ENCODE measurements around the gene PNPLA5.
A peak's percentile ranks its signal among the peaks of the same experiment; 100 is the strongest.

Gene PNPLA5

DNA sequence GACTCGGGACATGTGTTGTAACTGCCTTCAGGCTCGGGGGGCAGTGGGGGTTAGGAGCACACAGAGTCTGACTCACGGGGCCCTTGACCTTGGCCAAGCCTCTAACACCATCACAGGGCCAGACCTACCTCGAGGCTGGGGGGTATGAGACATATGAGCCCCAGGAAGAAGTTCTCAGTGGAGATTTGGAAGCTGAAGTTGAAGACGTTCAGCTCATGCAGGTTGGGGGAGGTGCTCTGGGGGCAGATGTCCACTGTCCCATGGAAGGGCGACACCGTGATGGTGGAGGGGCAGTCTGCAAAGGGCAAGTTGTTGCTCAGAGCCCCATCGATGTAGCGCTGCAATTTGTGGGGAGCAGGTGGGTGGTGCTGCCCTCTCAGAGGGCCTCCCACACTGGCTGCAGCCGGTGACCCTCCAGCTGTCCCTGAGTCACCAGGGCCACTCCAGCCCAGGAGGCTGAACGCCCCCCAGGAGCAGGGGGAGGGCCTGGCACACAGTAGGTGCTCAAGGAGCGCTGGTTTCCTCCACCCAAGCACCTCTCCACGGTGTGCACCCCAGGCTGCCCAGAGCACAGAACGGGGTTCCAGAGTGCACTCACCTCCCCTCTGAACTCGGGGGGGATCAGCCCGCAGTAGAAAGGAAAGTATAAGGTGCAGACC lies 2.5 kb downstream of the PNPLA5 start:
- no peaks in the 10 kb centered on the region for H3K4me1 ChIP-seq (ENCODE audit: control insufficient read depth, insufficient read depth, low read length, poor library complexity, severe bottlenecking)
- H3K27me3 ChIP-seq (replicated peaks; ENCODE audit: control insufficient read depth, insufficient read depth, low read length, poor library complexity, severe bottlenecking), result peaks cover 20% of the 10 kb centered on the region
- DNase-seq, result no peak
- H3K4me3 ChIP-seq (ENCODE audit: insufficient read depth, low read depth, low read length, poor library complexity, severe bottlenecking), result no peak overlapping the region
- H3K27ac ChIP-seq (ENCODE audit: insufficient read depth, low read length, poor library complexity, severe bottlenecking), result no peak overlapping the region
- no peaks in the 10 kb centered on the region for H3K36me3 ChIP-seq (ENCODE audit: control insufficient read depth, insufficient read depth, low read length)
- H3K9me3 ChIP-seq (ENCODE audit: control insufficient read depth, low read length), result no peaks in the 10 kb centered on the region

DNA sequence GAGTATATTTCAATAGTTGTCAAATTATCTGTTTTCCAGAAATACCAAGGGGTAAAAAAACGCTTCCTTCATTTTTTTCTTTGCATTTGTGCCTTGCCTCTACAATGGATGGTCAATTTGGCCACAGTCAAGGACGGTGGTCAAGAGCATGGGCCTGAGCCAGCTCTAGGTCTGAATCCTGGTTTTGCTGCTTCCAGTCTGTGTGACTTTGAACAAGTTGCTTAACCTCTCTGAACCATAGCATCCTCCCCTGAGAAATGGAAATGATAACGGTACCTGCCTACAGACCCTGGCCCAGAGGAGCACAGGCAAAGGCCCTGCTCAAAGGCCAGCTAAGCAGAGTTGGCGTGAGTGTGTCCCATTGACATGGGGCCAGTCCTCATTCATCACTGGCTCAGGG lies 3.1 kb downstream of the PNPLA5 start:
- Histone ChIP-seq H3K36me3 (ENCODE audit: control insufficient read depth, insufficient read depth, low read length) (no peaks in the 10 kb centered on the region), H3K4me1 (ENCODE audit: control insufficient read depth, insufficient read depth, low read length, poor library complexity, severe bottlenecking) (no peaks in the 10 kb centered on the region), H3K27me3 (replicated peaks; ENCODE audit: control insufficient read depth, insufficient read depth, low read length, poor library complexity, severe bottlenecking) (peaks cover 20% of the 10 kb centered on the region), H3K4me3 (ENCODE audit: insufficient read depth, low read depth, low read length, poor library complexity, severe bottlenecking) (no peak overlapping the region), H3K27ac (ENCODE audit: insufficient read depth, low read length, poor library complexity, severe bottlenecking) (no peak overlapping the region), H3K9me3 (ENCODE audit: control insufficient read depth, low read length) (no peaks in the 10 kb centered on the region)
- no peak for DNase-seq

DNA sequence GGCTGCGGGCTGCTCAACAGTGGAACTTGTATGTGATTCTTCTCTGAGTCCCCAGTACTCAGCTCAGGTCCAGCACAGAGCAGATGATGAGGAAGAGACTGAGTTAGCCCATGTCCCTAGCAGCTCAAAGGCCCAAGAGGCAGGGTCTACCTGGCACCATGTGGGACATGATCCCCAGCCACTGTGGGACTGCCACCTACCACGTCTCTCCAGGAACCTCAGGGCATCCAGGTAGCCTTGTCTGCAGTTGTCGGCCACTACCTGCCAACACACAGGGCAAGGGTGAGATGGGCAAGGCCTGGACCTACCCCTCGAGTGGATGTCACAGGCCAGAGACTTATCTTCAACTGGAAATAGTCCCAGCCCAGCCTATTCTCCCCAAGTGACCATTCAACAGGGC lies 4.4 kb downstream of the PNPLA5 start:
- Histone ChIP-seq H3K4me3 (ENCODE audit: insufficient read depth, low read depth, low read length, poor library complexity, severe bottlenecking) (no peak overlapping the region), H3K27me3 (replicated peaks; ENCODE audit: control insufficient read depth, insufficient read depth, low read length, poor library complexity, severe bottlenecking) (peaks cover 20% of the 10 kb centered on the region), H3K27ac (ENCODE audit: insufficient read depth, low read length, poor library complexity, severe bottlenecking) (no peak overlapping the region), H3K36me3 (ENCODE audit: control insufficient read depth, insufficient read depth, low read length) (no peaks in the 10 kb centered on the region), H3K4me1 (ENCODE audit: control insufficient read depth, insufficient read depth, low read length, poor library complexity, severe bottlenecking) (no peaks in the 10 kb centered on the region), H3K9me3 (ENCODE audit: control insufficient read depth, low read length) (no peaks in the 10 kb centered on the region)
- no peak for DNase-seq

DNA sequence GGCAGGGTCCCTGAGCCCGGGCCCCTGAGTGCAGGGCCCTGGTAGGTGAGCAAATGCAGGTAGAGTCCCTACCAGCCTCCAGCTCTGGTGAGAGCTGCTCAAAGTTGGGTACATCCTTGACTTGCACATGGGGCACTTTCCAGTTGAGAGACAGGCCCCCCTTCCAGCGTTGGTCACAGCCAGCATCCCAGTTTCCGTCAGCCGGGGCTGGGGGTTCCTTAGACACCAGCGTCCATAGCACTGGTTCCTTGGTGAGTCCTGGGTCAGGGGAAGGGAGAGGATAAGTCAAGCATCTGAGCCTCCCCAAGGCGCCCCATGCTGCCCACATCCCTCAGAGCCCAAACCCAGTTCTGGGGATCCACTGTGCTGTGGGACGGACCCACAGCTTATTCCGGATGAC lies 5.6 kb downstream of the PNPLA5 start:
- no peaks in the 10 kb centered on the region for H3K36me3 ChIP-seq (ENCODE audit: control insufficient read depth, insufficient read depth, low read length)
- peaks cover 16% of the 10 kb centered on the region for H3K27me3 ChIP-seq (replicated peaks; ENCODE audit: control insufficient read depth, insufficient read depth, low read length, poor library complexity, severe bottlenecking)
- no peak overlapping the region for H3K27ac ChIP-seq (ENCODE audit: insufficient read depth, low read length, poor library complexity, severe bottlenecking)
- no peaks in the 10 kb centered on the region for H3K9me3 ChIP-seq (ENCODE audit: control insufficient read depth, low read length)
- H3K4me1 ChIP-seq (ENCODE audit: control insufficient read depth, insufficient read depth, low read length, poor library complexity, severe bottlenecking), result no peaks in the 10 kb centered on the region
- no peak for DNase-seq
- H3K4me3 ChIP-seq (ENCODE audit: insufficient read depth, low read depth, low read length, poor library complexity, severe bottlenecking), result no peak overlapping the region

DNA sequence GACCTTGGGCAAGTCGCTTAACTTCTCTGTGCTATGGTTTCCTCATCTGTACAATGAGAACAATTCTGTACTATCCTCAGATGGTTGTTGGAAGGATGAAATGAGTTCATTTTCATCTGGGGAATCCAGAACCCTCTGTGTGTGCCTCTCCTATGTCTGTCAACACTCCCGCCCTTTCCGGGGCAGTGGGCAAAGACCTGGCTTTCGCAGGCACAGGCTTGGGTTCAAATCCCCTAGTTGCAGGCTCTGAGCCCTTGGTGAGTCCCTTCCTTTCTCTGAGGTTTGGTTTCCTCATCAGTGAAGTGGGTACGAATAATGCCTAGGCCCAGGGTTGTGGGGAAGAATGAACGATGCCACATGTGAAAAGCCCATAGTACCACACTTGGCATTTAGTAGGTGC lies 6.0 kb downstream of the PNPLA5 start:
- H3K4me1 ChIP-seq (ENCODE audit: control insufficient read depth, insufficient read depth, low read length, poor library complexity, severe bottlenecking), result no peaks in the 10 kb centered on the region
- no peak overlapping the region for H3K4me3 ChIP-seq (ENCODE audit: insufficient read depth, low read depth, low read length, poor library complexity, severe bottlenecking)
- no peaks in the 10 kb centered on the region for H3K36me3 ChIP-seq (ENCODE audit: control insufficient read depth, insufficient read depth, low read length)
- H3K27ac ChIP-seq (ENCODE audit: insufficient read depth, low read length, poor library complexity, severe bottlenecking), result no peak overlapping the region
- no peak for DNase-seq
- no peaks in the 10 kb centered on the region for H3K9me3 ChIP-seq (ENCODE audit: control insufficient read depth, low read length)
- peaks cover 13% of the 10 kb centered on the region for H3K27me3 ChIP-seq (replicated peaks; ENCODE audit: control insufficient read depth, insufficient read depth, low read length, poor library complexity, severe bottlenecking)

DNA sequence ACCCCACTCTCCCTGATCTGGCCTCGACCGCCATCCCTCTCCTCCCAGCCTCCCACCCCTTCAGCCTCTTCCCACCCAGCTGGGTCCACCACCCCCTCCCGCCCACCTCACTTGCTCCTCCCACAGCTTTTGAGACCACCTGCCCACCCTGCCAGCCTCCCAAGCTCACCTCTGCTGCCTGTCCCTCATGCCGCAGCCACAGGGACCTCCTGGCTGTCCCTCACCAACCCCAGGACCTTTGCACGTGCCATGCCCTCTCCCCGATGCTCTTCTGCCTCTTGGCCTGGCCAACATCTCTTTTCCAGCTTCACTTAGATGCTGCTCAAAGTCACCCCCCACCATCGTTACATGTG lies 6.5 kb downstream of the PNPLA5 start:
- H3K27me3 ChIP-seq (replicated peaks; ENCODE audit: control insufficient read depth, insufficient read depth, low read length, poor library complexity, severe bottlenecking), result peaks cover 12% of the 10 kb centered on the region
- H3K9me3 ChIP-seq (ENCODE audit: control insufficient read depth, low read length), result no peaks in the 10 kb centered on the region
- no peaks in the 10 kb centered on the region for H3K4me1 ChIP-seq (ENCODE audit: control insufficient read depth, insufficient read depth, low read length, poor library complexity, severe bottlenecking)
- no peak overlapping the region for H3K4me3 ChIP-seq (ENCODE audit: insufficient read depth, low read depth, low read length, poor library complexity, severe bottlenecking)
- no peak overlapping the region for H3K27ac ChIP-seq (ENCODE audit: insufficient read depth, low read length, poor library complexity, severe bottlenecking)
- H3K36me3 ChIP-seq (ENCODE audit: control insufficient read depth, insufficient read depth, low read length), result no peaks in the 10 kb centered on the region
- no peak for DNase-seq

DNA sequence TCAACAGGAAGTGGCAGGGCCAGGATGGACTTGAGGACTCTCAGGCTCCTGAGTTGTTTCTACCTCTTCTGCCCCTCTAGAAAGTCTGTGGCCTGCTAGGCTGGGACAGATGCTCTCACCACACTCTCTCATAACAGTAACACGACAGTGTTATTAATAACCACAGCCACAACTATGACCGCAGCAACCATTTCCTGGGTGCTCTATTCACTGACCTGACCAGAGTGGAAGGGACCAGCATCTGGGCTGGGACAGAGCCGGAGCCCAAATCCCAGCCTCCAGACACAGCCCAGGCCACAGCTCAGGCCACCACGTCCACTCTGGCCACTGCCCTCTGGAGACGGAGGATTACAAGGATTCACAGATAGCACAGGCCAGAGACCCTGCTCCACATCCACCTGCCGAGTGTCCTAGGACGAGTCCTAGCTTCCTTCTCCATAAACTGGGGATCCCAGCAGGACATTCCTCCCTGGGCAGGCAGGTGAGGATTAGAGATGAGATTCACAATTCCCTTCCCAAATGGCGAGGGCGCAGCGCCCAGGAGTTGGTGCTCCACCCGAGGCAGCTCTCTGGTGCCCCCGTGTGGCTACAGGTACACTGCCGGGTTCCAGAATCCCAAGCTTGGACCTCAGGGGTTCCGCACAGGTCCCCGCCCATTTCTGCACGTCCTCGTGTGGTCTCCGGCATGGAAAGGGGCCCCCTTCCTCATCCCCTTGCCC lies 7.1 kb downstream of the PNPLA5 start:
- H3K27me3 ChIP-seq (replicated peaks; ENCODE audit: control insufficient read depth, insufficient read depth, low read length, poor library complexity, severe bottlenecking), result peaks cover 7% of the 10 kb centered on the region
- no peaks in the 10 kb centered on the region for H3K4me1 ChIP-seq (ENCODE audit: control insufficient read depth, insufficient read depth, low read length, poor library complexity, severe bottlenecking)
- H3K9me3 ChIP-seq (ENCODE audit: control insufficient read depth, low read length), result no peaks in the 10 kb centered on the region
- no peak overlapping the region for H3K4me3 ChIP-seq (ENCODE audit: insufficient read depth, low read depth, low read length, poor library complexity, severe bottlenecking)
- H3K27ac ChIP-seq (ENCODE audit: insufficient read depth, low read length, poor library complexity, severe bottlenecking), result no peak overlapping the region
- DNase-seq, result no peak
- H3K36me3 ChIP-seq (ENCODE audit: control insufficient read depth, insufficient read depth, low read length), result no peaks in the 10 kb centered on the region

DNA sequence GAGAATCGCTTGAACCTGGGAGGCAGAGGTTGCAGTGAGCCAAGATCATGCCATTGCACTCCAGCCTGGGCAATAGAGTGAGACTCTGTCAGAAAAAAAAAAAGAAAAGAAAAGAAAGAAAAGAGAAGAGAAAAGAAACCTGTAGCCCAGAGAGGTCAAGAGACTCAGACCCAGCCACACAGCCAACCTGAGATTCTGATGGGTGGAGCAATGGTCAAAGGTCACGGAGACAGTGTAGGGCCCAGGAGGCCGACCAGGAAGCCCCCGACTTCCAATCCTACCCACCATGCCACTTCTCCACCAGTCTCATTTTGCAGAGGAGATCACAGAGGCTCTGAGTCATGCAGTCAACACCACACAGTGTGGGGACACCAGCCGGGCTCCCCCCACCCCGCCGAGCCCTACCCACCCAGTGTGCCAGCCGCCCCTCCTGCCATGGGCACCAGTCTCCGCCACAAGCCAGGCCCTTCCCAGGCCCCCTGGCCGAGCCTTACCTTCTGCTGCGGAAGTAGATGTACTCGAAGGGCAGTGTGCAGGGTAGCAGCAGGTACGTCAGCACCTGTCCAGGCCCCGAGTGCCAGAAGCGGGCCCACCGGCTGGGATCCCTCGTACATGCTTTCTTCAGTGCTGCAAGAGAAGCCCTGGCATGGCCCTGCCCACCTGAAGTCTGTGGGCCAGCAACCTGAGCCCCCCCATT lies 7.9 kb downstream of the PNPLA5 start:
- peaks cover 6% of the 10 kb centered on the region for H3K27me3 ChIP-seq (replicated peaks; ENCODE audit: control insufficient read depth, insufficient read depth, low read length, poor library complexity, severe bottlenecking)
- no peaks in the 10 kb centered on the region for H3K9me3 ChIP-seq (ENCODE audit: control insufficient read depth, low read length)

DNA sequence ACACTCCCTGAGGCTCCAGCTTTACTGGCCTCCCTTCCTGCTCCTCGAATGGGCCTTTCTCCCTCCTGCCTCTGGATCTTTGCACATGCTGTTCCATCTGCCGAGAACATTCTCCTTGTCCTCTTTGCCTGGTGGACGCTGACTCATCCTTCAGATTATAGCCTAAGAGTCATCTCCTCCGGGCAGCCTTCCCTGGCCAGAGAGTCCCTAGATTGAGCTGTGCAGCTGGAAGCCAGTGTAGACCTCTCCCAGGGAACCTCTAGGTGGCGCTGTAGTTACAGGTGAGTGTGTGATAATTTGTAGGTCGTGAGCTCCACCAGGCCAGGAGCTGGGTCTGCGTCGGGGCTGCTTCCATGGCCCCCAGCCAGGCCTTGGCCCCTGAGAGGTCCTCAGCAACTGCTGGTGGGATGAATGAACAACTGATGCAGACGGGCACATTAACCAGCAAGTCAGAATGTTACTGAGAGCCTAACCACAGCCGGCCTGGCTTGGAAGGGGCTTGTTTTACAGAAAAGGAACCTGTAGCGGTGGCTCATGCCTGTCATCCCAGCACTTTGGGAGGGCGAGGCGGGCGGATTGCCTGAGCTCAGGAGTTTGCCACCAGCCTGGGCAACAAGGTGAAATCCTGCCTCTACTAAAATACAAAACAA lies 8.7 kb downstream of the PNPLA5 start:
- peak in 1 of 3 donors; percentile 11 for DNase-seq
- peaks cover 6% of the 10 kb centered on the region for H3K27me3 ChIP-seq (replicated peaks; ENCODE audit: control insufficient read depth, insufficient read depth, low read length, poor library complexity, severe bottlenecking)
- H3K4me3 ChIP-seq (ENCODE audit: insufficient read depth, low read depth, low read length, poor library complexity, severe bottlenecking), result no peak overlapping the region
- H3K9me3 ChIP-seq (ENCODE audit: control insufficient read depth, low read length), result no peaks in the 10 kb centered on the region
- H3K27ac ChIP-seq (ENCODE audit: insufficient read depth, low read length, poor library complexity, severe bottlenecking), result no peak overlapping the region
- H3K4me1 ChIP-seq (ENCODE audit: control insufficient read depth, insufficient read depth, low read length, poor library complexity, severe bottlenecking), result no peaks in the 10 kb centered on the region
- no peaks in the 10 kb centered on the region for H3K36me3 ChIP-seq (ENCODE audit: control insufficient read depth, insufficient read depth, low read length)

More for the DNA sequence above, 7.9 kb downstream of the PNPLA5 start:
- no peaks in the 10 kb centered on the region for H3K36me3 ChIP-seq (ENCODE audit: control insufficient read depth, insufficient read depth, low read length)
- DNase-seq, result no peak
- no peak overlapping the region for H3K4me3 ChIP-seq (ENCODE audit: insufficient read depth, low read depth, low read length, poor library complexity, severe bottlenecking)
- no peaks in the 10 kb centered on the region for H3K4me1 ChIP-seq (ENCODE audit: control insufficient read depth, insufficient read depth, low read length, poor library complexity, severe bottlenecking)
- no peak overlapping the region for H3K27ac ChIP-seq (ENCODE audit: insufficient read depth, low read length, poor library complexity, severe bottlenecking)

All from effector memory CD4-positive, alpha-beta T cell (primary cell).